Measurements from ENCODE around the gene THAP8. TPM values are rescaled to one million over a fixed set of nuclear protein-coding genes. Genes with fewer than 3 reads are reported as not detected.

THAP8 gene
- total and polyA plus RNA-seq, 2 of the 13 experiments (the other 11 are each of a cell fraction or from before 2014, with no cell fraction given): 1.7 to 3.7 TPM

- TF ChIP-seq THRA (CRISPR knock-in tag; IDR thresholded peaks at IDR 0.05; ENCODE audit: borderline replicate concordance) (0 out of 2 replicates have a peak, but pooled peaks have one; percentile 19), MIER3 (CRISPR knock-in tag; IDR thresholded peaks at IDR 0.05; ENCODE audit: borderline replicate concordance) (no peak), EHMT2 (IDR thresholded peaks at IDR 0.05; ENCODE audit: borderline replicate concordance, low read depth, low read length) (no peak), ZNF512 (CRISPR knock-in tag; IDR thresholded peaks at IDR 0.05) (no peak), BRF2 (CRISPR knock-in tag; IDR thresholded peaks at IDR 0.05) (no peak), ZBTB8A (CRISPR knock-in tag; IDR thresholded peaks at IDR 0.05; ENCODE audit: borderline replicate concordance, low read depth) (no peak), EEA1 (CRISPR knock-in tag; IDR thresholded peaks at IDR 0.05; ENCODE audit: borderline replicate concordance) (no peak), ZMYM3 (CRISPR knock-in tag; IDR thresholded peaks at IDR 0.05) (peak; percentile 33), KMT2B (CRISPR knock-in tag; IDR thresholded peaks at IDR 0.05) (no peak), NCOA5 (CRISPR knock-in tag; IDR thresholded peaks at IDR 0.05) (no peak), KDM5A (IDR thresholded peaks at IDR 0.05; ENCODE audit: borderline replicate concordance, low read length) (no peak), TBX3 (IDR thresholded peaks at IDR 0.05; ENCODE audit: borderline replicate concordance) (no peak), PAWR (CRISPR knock-in tag; IDR thresholded peaks at IDR 0.05; ENCODE audit: borderline replicate concordance) (no peak), ZNF558 (CRISPR knock-in tag; IDR thresholded peaks at IDR 0.05; ENCODE audit: borderline replicate concordance) (no peak), ZNF777 (CRISPR knock-in tag; IDR thresholded peaks at IDR 0.05) (peak; percentile 31; the same call in 1 of the 2 replicates), IKZF5 (CRISPR knock-in tag; IDR thresholded peaks at IDR 0.05) (no peak; the same call in 1 of the 2 replicates), PHF8 (CRISPR knock-in tag; IDR thresholded peaks at IDR 0.05) (peak; percentile 86), MXI1 (IDR thresholded peaks at IDR 0.05; ENCODE audit: borderline replicate concordance, low read depth, low read length) (0 out of 3 replicates have a peak, but pooled peaks have one; percentile 24)
- TF ChIP-seq, protein P1, sequence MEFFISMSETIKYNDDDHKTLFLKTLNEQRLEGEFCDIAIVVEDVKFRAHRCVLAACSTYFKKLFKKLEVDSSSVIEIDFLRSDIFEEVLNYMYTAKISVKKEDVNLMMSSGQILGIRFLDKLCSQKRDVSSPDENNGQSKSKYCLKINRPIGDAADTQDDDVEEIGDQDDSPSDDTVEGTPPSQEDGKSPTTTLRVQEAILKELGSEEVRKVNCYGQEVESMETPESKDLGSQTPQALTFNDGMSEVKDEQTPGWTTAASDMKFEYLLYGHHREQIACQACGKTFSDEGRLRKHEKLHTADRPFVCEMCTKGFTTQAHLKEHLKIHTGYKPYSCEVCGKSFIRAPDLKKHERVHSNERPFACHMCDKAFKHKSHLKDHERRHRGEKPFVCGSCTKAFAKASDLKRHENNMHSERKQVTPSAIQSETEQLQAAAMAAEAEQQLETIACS (CRISPR knock-in tag; IDR thresholded peaks at IDR 0.05): no peak
- TF ChIP-seq, protein P2, sequence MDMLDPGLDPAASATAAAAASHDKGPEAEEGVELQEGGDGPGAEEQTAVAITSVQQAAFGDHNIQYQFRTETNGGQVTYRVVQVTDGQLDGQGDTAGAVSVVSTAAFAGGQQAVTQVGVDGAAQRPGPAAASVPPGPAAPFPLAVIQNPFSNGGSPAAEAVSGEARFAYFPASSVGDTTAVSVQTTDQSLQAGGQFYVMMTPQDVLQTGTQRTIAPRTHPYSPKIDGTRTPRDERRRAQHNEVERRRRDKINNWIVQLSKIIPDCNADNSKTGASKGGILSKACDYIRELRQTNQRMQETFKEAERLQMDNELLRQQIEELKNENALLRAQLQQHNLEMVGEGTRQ (IDR thresholded peaks at IDR 0.05; ENCODE audit: low read depth, low read length): no peak
- TF ChIP-seq, protein P2 (CRISPR knock-in tag; IDR thresholded peaks at IDR 0.05; ENCODE audit: borderline replicate concordance): no peak
Measured at GRCh38 chr19:36008336-36008978, 45.6 kb downstream of the THAP8 start, which contains the start of gene SYNE4 (continued).
